IPS-15b (cell line): ENCODE measurements around the gene LRMDA.
A peak's percentile ranks its signal among the peaks of the same experiment; 100 is the strongest.

ENCODE experiments used
- H3K27me3 ChIP-seq: one replicate; pipeline ENCODE4 v1.6.1; 2013; ENCODE audit warnings: low read length; ENCODE audit not compliant: control insufficient read depth, insufficient read depth
- H3K36me3 ChIP-seq: one replicate; pipeline ENCODE4 v1.6.1; 2013; ENCODE audit warnings: low read length; ENCODE audit not compliant: control insufficient read depth, insufficient read depth
- H3K4me1 ChIP-seq: one replicate; pipeline ENCODE4 v1.6.1; 2013; ENCODE audit warnings: mild to moderate bottlenecking, low read length; ENCODE audit not compliant: control insufficient read depth, insufficient read depth
- H3K4me3 ChIP-seq: one replicate; pipeline ENCODE4 v1.5.1; 2013; ENCODE audit warnings: low read depth, low read length
- H3K9ac ChIP-seq: one replicate; pipeline ENCODE4 v1.6.1; 2013; ENCODE audit warnings: low read depth, mild to moderate bottlenecking, low read length
- H3K9me3 ChIP-seq: one replicate; pipeline ENCODE4 v1.6.1; 2013; ENCODE audit warnings: mild to moderate bottlenecking, low read length; ENCODE audit not compliant: control insufficient read depth, insufficient read depth

LRMDA gene

DNA sequence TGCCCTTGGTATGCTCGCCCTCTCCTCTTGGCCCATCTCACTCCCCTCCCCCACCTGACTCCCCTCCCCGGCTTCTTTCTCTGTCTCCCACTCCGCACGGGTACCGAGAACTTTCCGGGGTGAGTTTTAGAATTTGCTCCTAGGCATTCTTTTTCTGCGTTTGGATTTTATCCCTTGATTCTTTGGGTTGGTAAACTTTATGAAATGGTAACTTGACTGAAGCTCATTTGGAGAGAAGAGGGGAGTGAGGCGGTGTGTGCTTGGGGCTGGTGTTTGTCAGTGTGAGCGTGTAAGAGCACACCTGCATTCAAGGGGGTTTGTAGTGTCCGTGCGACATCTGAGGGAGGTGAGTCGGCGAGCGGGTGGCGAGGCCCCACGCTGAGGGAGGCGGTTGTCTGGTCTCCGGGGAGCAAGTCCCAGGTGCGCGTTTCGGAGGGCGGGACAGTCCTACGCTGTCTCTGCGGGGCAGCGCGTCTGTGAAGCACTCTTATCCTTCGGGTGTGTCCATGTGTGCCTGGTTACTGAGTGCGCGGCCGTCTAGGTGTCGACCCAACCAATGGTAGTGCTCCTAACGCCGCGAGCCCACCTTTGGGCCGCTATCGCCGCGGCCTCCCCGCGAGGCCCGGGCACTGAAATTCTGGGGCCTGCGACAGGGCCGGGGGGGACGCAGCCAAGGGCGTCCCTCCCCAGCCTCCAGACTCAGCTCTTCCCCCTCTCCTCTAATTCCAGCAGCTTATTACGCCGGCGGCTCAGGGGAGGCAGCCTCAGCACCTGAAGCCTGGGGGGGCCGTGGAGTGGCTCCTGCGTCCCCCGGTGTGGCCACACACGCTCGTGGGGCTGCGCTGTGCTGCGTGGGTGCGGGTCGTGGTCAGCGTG is 27.2 kb upstream of the LRMDA start:
- Histone ChIP-seq H3K4me3 (peak overlapping the region; percentile 62), H3K9ac (no peak overlapping the region), H3K9me3 (no peaks in the 10 kb centered on the region), H3K27me3 (peaks cover 76% of the 10 kb centered on the region), H3K4me1 (peaks cover 3% of the 10 kb centered on the region), H3K36me3 (peaks cover 2% of the 10 kb centered on the region)

DNA sequence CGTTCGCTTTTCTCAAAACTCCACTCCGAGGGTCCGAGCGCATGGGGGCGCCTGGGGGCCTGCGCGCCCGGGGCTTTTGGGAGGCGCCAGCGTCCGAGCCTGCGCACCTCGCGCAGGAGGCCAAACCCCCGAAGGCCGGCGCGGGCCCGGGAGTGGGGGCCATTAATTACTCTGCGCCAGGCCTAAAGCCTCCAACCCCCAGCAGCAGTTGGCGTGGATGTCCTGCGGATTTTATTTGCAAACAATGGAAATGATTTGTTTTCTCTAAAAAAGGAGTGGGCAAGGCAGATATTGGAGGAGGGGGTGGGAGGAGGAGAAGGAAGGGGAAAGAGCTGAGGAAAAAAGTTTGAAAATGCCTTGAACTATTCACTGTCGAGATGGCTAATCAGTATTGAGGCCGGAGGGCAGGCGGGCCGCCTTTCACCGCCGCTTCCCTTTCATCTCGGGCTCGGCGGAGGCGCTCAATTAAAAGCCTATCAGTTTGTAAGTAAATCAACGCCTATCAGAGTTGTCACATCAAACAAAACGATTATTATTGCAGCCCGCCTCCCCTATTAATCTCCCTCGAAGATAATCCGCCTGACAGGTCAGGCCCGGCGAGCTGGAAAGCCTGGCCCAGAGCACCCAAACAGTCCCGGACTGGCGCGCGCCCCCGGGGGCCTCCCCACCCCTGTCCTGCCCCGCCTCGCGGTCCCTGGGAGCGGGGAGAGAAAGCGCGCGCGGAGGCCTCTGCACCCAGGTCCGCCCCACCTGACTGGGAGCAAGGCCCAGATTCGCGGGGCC is 26.4 kb upstream of the LRMDA start:
- Histone ChIP-seq H3K4me1 (peaks cover 3% of the 10 kb centered on the region), H3K9me3 (no peaks in the 10 kb centered on the region), H3K4me3 (peak overlapping the region; percentile 62), H3K27me3 (peaks cover 74% of the 10 kb centered on the region), H3K36me3 (no peaks in the 10 kb centered on the region), H3K9ac (no peak overlapping the region)

DNA sequence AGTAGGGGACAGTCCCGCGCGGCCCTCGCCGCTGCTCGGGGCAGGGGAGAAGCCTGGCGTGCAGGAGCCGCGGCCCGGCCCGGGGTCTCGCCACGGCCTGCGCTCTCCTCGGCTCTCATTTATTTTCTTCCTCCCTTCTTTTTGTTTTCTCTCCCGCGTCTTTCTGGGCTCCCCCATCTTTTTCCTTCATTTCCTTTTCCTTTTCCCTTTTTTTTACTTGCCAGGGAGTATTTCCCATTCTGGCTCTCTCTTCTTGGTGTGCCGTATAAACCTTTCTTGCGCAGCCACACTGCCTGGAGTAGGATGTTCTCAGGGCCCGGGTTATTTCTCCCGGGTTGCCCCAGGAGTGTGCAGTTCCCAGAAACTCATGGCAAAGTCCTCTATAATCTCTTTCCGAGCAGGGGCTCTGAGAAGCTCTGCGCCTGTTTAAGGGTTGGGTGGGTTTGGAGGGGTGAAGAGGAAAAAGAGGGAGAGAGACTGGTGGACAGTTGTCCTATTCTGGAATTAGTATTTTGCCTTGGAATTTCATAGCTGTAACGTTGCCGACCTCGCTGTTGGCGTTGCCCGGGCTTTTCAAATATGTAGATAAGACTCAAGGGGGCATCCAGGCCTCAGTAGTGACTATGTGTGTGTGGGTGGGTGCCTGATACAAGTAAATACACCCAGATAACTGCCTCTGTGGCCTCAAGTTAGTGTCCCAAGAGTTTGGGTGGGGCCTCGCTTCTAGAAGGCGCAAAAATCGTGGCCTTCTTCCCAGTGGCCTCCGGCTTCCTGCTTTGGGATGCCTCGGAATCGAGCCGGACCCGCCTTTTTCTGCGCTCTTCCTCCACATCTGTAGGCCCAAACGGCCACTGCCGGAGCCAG is 25.6 kb upstream of the LRMDA start:
- Histone ChIP-seq H3K9me3 (no peaks in the 10 kb centered on the region), H3K9ac (no peak overlapping the region), H3K4me1 (peaks cover 10% of the 10 kb centered on the region), H3K36me3 (no peaks in the 10 kb centered on the region), H3K27me3 (peaks cover 74% of the 10 kb centered on the region), H3K4me3 (peak overlapping the region; percentile 32)

GRCh38 chr10:75406462-75407223 is 24.8 kb upstream of the LRMDA start:
- no peaks in the 10 kb centered on the region for H3K9me3 ChIP-seq
- peaks cover 80% of the 10 kb centered on the region for H3K27me3 ChIP-seq
- peaks cover 10% of the 10 kb centered on the region for H3K4me1 ChIP-seq
- H3K9ac ChIP-seq = no peak overlapping the region
- H3K4me3 ChIP-seq = peak overlapping the region; percentile 41
- H3K36me3 ChIP-seq = no peaks in the 10 kb centered on the region

- H3K27me3 ChIP-seq = peaks cover 86% of the 10 kb centered on the region
- peaks cover 10% of the 10 kb centered on the region for H3K4me1 ChIP-seq
- H3K9me3 ChIP-seq = no peaks in the 10 kb centered on the region
- H3K4me3 ChIP-seq = peak overlapping the region; percentile 41
- H3K36me3 ChIP-seq = no peaks in the 10 kb centered on the region
- H3K9ac ChIP-seq = no peak overlapping the region
Measured at GRCh38 chr10:75407224-75407712, 24.2 kb upstream of the LRMDA start.

DNA sequence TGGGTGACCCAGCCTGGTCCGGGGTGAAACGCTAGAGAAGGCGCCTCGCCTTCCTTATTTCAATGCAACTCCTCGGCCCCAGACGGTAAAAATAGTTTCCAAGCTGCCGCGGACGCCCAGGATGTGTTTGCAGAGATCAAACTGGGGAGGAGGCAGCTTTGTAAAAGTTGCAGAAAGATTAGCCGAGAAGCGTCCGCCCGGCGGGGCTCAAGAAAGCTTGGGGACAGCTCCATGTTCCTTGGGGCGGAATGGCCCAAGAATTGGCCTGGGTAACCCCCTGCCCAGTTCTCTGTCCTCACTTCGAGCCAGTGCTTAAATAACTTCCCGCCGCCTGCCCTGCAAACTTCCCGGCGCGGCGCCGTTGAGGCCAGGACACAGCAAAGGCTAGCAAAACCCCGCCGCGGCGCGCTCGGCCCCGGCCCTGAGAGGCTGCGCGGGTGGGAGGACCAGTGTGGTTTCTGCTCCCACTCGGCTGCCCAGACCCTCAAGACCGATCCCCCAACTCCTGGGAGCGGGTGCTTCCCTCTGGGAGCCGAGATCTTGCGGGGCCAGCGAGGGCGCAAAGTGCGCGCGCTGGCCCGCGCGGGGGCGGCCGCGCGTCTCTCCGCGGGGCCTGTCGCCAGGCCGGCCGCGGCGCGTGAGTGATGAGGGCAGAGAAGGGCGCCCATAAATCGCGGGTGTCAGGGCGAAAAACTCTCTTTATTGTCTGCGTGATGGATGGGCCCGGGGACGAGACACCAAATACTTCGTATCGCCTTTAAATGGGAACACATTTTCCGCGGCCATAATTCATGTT is 23.5 kb upstream of the LRMDA start:
- H3K9me3 ChIP-seq = no peaks in the 10 kb centered on the region
- peaks cover 10% of the 10 kb centered on the region for H3K4me1 ChIP-seq
- peaks cover 92% of the 10 kb centered on the region for H3K27me3 ChIP-seq
- H3K9ac ChIP-seq = no peak overlapping the region
- no peaks in the 10 kb centered on the region for H3K36me3 ChIP-seq
- peak overlapping the region; percentile 55 for H3K4me3 ChIP-seq

- peak overlapping the region; percentile 55 for H3K4me3 ChIP-seq
- no peak overlapping the region for H3K9ac ChIP-seq
- no peaks in the 10 kb centered on the region for H3K36me3 ChIP-seq
- H3K27me3 ChIP-seq = peaks cover 92% of the 10 kb centered on the region
- H3K4me1 ChIP-seq = peaks cover 10% of the 10 kb centered on the region
- no peaks in the 10 kb centered on the region for H3K9me3 ChIP-seq
Measured at GRCh38 chr10:75408509-75408875, 22.9 kb upstream of the LRMDA start.

GRCh38 chr10:75408911-75409885 is 22.2 kb upstream of the LRMDA start:
- no peaks in the 10 kb centered on the region for H3K9me3 ChIP-seq
- H3K9ac ChIP-seq = no peak overlapping the region
- H3K36me3 ChIP-seq = no peaks in the 10 kb centered on the region
- peaks cover 10% of the 10 kb centered on the region for H3K4me1 ChIP-seq
- peaks cover 92% of the 10 kb centered on the region for H3K27me3 ChIP-seq
- peak overlapping the region; percentile 55 for H3K4me3 ChIP-seq

DNA sequence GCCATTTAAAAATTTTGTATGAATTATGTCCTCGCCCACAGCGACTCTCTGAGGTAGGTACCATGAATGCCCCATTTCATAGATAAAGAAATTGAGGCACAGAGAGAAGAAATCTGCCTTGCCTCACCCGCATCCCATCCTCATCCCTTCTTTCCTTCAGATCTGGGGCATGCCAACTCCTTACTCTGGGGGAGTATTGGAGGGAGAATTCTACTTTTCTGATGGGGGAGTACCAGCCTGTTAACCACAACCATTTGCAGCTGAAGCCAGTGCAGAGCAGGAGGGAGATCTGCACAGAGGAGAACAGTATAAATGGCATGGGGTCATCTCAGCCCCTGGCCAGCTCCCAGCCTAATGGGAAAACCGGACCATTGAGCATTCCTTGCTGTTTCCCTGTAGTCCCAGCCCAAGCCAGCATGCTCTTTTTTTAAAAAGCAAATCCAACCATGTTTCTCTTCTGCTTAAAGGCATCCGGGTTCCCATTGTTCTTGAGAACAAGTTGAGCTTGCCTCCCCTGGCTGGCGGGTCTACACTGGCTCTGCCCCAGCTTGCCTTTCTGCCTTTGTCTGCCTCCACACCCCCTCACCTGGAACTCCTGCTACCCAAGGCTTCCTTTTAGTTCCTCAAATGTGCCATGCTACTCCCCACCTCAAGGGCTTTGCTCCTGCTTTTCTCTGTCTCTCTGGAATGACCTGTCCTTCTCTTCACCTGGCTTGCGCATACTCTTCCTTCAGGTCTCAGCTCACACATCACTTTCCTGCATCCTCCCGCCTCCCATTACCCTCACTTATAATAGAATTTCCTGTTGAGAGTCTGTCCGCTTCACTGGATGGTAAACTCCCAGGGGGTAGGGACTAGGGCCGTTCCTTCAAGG is 21.1 kb upstream of the LRMDA start:
- no peak overlapping the region for H3K9ac ChIP-seq
- peak overlapping the region; percentile 39 for H3K4me3 ChIP-seq
- peaks cover 92% of the 10 kb centered on the region for H3K27me3 ChIP-seq
- no peaks in the 10 kb centered on the region for H3K9me3 ChIP-seq
- peaks cover 10% of the 10 kb centered on the region for H3K4me1 ChIP-seq
- H3K36me3 ChIP-seq = no peaks in the 10 kb centered on the region
